Stimulated activated naive CD8-positive, alpha-beta T cell treated with anti-CD3 and anti-CD28 coated beads, Interleukin-15, Interleukin-2, amounts not matched to agents 100 ng/mL and 50 ng/mL, for 24 hours (primary cell): ENCODE results near the gene FPR3.
"Not testable (repeated sequence)": the region's sequence is repeated elsewhere in the genome, so short reads cannot be mapped to it uniquely, and the experiment has no call there.

Source experiments
- H3K27ac Mint-ChIP-seq: one replicate; pipeline ENCODE4 v1.8.0; 2021; ENCODE audit warnings: mild to moderate bottlenecking, mixed read lengths
- H3K27me3 Mint-ChIP-seq: one replicate; pipeline ENCODE4 v1.8.0; 2021; ENCODE audit warnings: mixed read lengths
- H3K36me3 Mint-ChIP-seq: one replicate; pipeline ENCODE4 v1.8.0; 2021; ENCODE audit warnings: low read depth, mixed read lengths
- H3K4me1 Mint-ChIP-seq: one replicate; pipeline ENCODE4 v1.8.0; 2021; ENCODE audit warnings: low read depth, mixed read lengths
- H3K4me3 Mint-ChIP-seq: one replicate; pipeline ENCODE4 v1.8.0; 2021; ENCODE audit warnings: mild to moderate bottlenecking, mixed read lengths
- H3K9me3 Mint-ChIP-seq: one replicate; pipeline ENCODE4 v1.8.0; 2021; ENCODE audit warnings: mixed read lengths

Gene FPR3

DNA sequence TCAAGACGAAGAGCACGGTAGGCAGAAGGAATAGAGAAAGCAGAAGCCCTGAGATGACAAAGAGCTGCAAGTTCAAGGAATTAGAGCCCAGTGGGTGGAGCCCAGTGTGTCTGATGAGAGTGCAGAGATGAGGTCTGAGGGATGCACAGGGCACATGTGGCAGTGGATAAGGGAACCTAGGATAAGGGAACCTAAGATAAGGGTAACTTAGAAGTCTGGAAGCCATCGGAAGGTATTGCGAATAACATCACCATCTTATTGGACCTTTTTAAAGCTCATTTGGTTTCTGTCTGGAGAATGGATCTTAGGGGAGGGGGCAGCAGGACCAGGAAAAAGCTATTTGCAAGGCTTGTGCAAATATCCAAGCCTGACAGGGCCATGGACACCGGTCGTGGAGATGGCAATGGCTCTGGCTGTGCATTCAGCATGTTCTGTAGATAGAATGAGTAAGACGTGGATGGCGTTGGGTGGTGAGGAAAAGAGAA is 1.3 kb downstream of the FPR3 start:
- no peaks in the 10 kb centered on the region for H3K36me3 Mint-ChIP-seq
- H3K4me3 Mint-ChIP-seq: no peak overlapping the region
- peaks cover 19% of the 10 kb centered on the region for H3K9me3 Mint-ChIP-seq
- no peaks in the 10 kb centered on the region for H3K4me1 Mint-ChIP-seq
- no peak overlapping the region for H3K27ac Mint-ChIP-seq
- peaks cover 10% of the 10 kb centered on the region for H3K27me3 Mint-ChIP-seq

DNA sequence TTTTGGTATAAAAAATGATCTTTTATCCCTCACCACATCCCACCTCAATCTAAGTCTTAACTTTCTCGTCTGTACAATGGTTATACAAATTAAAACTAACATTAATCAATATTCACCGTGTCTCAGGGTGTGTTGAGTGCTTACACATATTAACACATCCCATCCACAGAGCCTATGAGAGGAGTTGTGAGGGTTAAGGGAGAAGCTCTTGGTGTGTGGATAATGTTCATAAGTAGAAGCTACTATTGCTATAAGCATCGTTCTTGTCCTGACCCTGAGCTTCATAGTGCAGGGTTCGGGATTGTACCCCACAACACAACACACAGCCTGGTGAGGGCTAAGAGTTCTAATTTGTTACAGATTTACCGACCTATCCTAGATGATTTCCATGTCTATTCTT is 2.5 kb downstream of the FPR3 start:
- no peak overlapping the region for H3K4me3 Mint-ChIP-seq
- peaks cover 15% of the 10 kb centered on the region for H3K9me3 Mint-ChIP-seq
- H3K27me3 Mint-ChIP-seq: peaks cover 10% of the 10 kb centered on the region
- no peak overlapping the region for H3K27ac Mint-ChIP-seq
- no peaks in the 10 kb centered on the region for H3K4me1 Mint-ChIP-seq
- H3K36me3 Mint-ChIP-seq: no peaks in the 10 kb centered on the region

DNA sequence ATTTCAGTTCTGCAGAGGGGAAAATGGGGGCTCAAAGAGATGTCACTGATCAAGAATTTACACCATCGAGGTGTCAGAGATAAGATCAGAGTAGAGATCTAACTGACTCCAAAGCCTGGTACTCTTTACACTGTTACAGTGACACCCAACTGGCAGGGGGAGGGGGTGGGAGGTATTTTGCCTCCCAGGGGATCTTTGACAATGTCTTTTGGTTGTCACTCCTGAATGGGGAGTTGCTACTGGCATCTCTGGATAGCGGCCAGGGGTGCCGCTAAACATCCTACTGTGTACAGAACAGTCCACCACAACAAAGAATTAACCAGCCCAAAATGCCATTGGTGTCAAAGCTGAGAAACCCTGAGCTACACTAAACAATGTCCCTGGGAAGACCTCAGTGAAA is 3.1 kb downstream of the FPR3 start:
- H3K9me3 Mint-ChIP-seq: peaks cover 15% of the 10 kb centered on the region
- H3K4me3 Mint-ChIP-seq: no peak overlapping the region
- H3K4me1 Mint-ChIP-seq: no peaks in the 10 kb centered on the region
- H3K27me3 Mint-ChIP-seq: peaks cover 10% of the 10 kb centered on the region
- no peak overlapping the region for H3K27ac Mint-ChIP-seq
- H3K36me3 Mint-ChIP-seq: no peaks in the 10 kb centered on the region

DNA sequence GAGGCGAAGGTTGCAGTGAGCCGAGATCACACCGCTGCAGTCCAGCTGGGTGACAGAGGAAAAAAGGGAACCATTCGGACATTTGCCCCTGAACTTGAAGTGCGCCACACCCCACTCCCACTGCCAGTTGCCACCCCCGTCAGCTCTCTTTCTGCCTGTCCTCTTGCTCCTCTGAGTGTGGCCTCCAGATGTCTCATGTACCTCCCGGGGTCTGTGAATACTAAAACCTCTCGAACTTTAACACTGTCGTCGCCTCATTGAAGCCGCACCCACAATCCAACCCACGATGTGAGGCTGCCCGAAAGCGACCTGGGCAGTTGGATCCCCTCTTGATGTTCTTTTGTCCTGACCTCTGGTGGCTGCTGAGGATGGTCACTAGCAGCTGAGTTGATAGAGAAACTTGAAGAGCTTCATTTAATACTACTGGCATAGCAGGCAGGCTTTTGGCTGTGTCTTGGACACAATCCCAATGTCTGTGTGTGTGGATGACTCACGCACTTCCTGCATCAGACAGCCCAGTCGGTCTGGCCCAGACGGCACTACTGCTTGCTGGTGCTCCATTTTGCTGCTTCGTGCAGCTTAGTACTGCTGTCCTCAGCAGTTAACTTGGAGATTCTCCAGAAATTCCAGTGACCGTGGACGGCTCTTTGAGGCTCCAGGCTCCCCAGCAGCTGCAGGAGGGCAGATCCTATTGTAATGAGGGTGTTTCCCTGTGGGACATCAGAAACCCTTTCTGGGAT is 4.2 kb downstream of the FPR3 start:
- Mint-ChIP-seq H3K9me3 (peaks cover 11% of the 10 kb centered on the region), H3K27ac (no peak overlapping the region), H3K36me3 (no peaks in the 10 kb centered on the region), H3K27me3 (peaks cover 10% of the 10 kb centered on the region), H3K4me3 (no peak overlapping the region), H3K4me1 (no peaks in the 10 kb centered on the region)

DNA sequence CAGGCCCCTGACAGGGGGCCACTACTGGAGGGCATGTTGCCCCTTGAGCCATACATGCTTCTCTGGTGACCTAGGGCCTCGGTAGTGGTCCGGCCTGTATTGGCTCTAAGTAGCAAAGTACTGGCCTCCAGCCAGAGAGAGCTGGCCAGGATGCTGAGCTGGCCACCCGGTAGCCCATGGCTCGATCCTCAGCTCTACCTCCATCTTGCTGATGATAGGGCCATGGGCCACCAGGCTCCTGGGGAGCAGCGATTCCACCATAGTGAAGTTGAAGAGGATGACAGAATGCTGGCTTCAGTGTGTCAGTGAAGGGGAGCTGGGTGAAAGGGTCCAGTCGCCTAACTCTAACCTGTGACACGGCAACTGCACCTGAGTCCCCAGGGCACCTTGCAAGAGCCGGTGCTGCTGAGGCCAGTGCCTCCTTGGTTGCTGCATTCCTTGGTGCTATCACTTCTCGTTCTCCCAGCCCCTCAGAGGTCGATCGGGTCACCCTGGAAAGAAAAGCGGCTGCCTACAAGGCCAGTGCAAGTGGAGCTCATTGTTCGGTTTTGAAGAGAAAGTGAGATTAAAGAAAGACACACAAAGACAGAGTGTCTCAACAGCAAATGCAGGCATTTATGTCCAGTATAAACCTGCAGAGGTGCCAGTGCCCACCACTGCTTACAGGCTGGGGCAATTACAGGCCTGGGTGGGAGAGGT is 5.0 kb downstream of the FPR3 start:
- Mint-ChIP-seq H3K36me3 (no peaks in the 10 kb centered on the region), H3K9me3 (peaks cover 15% of the 10 kb centered on the region), H3K27me3 (peaks cover 6% of the 10 kb centered on the region), H3K4me3 (no peak overlapping the region), H3K4me1 (no peaks in the 10 kb centered on the region), H3K27ac (no peak overlapping the region)

GRCh38 chr19:51800473-51801244 is 5.7 kb downstream of the FPR3 start:
- H3K4me3 Mint-ChIP-seq: no peak overlapping the region
- H3K4me1 Mint-ChIP-seq: no peaks in the 10 kb centered on the region
- H3K27ac Mint-ChIP-seq: no peak overlapping the region
- peaks cover 15% of the 10 kb centered on the region for H3K9me3 Mint-ChIP-seq
- no peaks in the 10 kb centered on the region for H3K36me3 Mint-ChIP-seq
- peaks cover 4% of the 10 kb centered on the region for H3K27me3 Mint-ChIP-seq

DNA sequence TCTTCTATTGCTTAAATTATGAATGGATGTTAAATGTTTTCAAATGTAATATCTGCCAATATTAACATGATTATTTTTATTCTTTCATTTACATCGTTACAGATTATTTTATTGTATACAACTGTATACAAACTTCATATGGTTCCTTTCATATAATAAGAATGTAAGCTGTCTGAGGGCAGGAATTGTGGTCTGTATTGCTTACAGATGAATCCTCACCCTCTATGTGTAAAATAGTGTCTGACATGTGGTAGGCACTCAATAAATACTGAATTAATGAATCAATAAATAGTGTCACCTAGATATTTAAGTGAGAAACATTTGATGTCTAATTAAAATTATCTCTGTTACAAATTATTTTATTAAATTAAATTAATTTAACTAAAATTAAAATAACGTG is 7.8 kb downstream of the FPR3 start:
- H3K4me1 Mint-ChIP-seq: no peaks in the 10 kb centered on the region

DNA sequence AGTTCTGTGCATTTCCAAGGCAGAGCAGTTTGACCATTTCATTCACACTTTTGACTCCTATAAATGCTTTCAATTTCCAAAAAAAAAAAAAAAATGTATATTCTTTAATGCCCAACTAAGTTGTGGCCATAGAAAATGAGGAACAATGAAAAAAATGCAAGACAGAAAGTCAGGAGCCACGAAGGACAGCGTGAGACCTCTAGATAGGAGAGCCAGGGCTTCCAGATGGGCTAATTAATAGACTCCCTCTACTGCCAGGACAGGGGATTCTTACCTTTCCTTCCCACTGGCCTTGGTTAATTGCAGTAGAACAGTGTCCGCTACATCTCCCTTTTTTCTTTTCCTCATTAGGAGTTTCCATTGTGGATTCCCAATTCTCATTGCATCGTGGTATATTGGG is 8.6 kb downstream of the FPR3 start:
- peaks cover 3% of the 10 kb centered on the region for H3K9me3 Mint-ChIP-seq
- no peaks in the 10 kb centered on the region for H3K4me1 Mint-ChIP-seq
- no peaks in the 10 kb centered on the region for H3K36me3 Mint-ChIP-seq
- H3K27me3 Mint-ChIP-seq: no peaks in the 10 kb centered on the region
- no peak overlapping the region for H3K27ac Mint-ChIP-seq
- H3K4me3 Mint-ChIP-seq: no peak overlapping the region

More for the DNA sequence above, 7.8 kb downstream of the FPR3 start:
- Mint-ChIP-seq H3K27me3 (no peaks in the 10 kb centered on the region), H3K36me3 (no peaks in the 10 kb centered on the region), H3K4me3 (no peak overlapping the region), H3K27ac (no peak overlapping the region), H3K9me3 (peaks cover 3% of the 10 kb centered on the region)

GRCh38 chr19:51803967-51804366 is 9.0 kb downstream of the FPR3 start:
- H3K27ac Mint-ChIP-seq: no peak overlapping the region
- no peaks in the 10 kb centered on the region for H3K27me3 Mint-ChIP-seq
- H3K36me3 Mint-ChIP-seq: no peaks in the 10 kb centered on the region

GRCh38 chr19:51804789-51805188 is 9.8 kb downstream of the FPR3 start:
- not testable (repeated sequence) for H3K27me3 Mint-ChIP-seq, H3K27ac Mint-ChIP-seq, H3K9me3 Mint-ChIP-seq

More at GRCh38 chr19:51803967-51804366, 9.0 kb downstream of the FPR3 start:
- no peak overlapping the region for H3K4me3 Mint-ChIP-seq
- H3K4me1 Mint-ChIP-seq: no peaks in the 10 kb centered on the region
- peaks cover 3% of the 10 kb centered on the region for H3K9me3 Mint-ChIP-seq

DNA sequence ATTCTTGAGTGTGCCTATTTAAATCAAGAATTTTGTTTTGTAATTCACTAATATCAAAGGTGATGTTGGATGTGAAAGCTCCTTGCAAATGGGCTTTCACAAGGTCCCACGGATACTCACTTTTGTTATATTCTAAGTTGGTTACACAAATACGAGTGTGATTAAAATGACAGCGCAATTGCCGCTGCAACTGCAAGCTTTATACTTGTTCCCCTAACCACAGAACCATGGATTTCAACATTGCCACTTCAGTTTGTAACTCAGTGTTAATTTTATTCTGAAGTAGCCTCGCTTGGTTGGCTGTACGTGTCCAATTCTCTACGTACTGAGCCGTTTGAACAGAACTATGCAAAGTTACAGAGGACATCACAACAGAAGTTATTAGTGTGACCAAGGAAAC is 10.4 kb downstream of the FPR3 start:
- not testable (repeated sequence) for H3K27ac Mint-ChIP-seq, H3K4me3 Mint-ChIP-seq, H3K9me3 Mint-ChIP-seq, H3K27me3 Mint-ChIP-seq, H3K4me1 Mint-ChIP-seq, H3K36me3 Mint-ChIP-seq

More at GRCh38 chr19:51804789-51805188, 9.8 kb downstream of the FPR3 start:
- not testable (repeated sequence) for H3K4me3 Mint-ChIP-seq, H3K36me3 Mint-ChIP-seq, H3K4me1 Mint-ChIP-seq

- not testable (repeated sequence) for H3K27ac Mint-ChIP-seq
Measured at GRCh38 chr19:51806571-51806970, 11.6 kb downstream of the FPR3 start.

DNA sequence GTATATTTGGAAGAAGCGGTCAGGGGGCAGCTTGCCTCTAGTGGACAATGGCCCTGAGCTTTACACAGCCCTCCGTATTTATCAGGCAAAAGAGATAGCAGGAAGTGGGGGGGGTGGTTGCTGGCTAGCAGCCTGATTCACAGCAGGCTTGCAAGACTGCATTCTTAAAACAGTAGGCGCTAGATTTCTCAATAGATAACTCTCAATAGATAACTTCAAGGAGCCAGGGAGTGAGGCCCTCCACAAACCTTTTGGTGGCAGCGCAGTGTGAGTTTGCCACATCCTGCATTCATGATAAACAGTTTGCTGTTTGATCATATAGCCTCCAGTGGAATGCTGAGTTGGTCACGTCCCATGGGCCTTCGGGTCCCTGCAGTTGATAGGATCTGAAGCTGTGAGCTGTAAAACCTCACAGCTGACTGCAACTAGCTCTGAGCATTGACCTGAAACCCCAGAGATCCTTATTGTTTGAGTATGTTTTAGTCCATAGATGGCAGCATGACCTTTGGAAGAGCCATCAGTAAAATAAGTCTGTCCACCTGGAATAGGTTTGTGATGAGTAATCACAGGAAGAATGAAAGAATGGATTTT is 12.2 kb downstream of the FPR3 start:
- Mint-ChIP-seq H3K27ac (no peak overlapping the region), H3K9me3 (peaks cover 13% of the 10 kb centered on the region), H3K4me1 (no peaks in the 10 kb centered on the region), H3K27me3 (no peaks in the 10 kb centered on the region), H3K4me3 (no peak overlapping the region), H3K36me3 (no peaks in the 10 kb centered on the region)

More at GRCh38 chr19:51806571-51806970, 11.6 kb downstream of the FPR3 start:
- not testable (repeated sequence) for H3K4me3 Mint-ChIP-seq, H3K27me3 Mint-ChIP-seq, H3K36me3 Mint-ChIP-seq, H3K4me1 Mint-ChIP-seq
- peaks cover 13% of the 10 kb centered on the region for H3K9me3 Mint-ChIP-seq

GRCh38 chr19:51807925-51808324 is 13.0 kb downstream of the FPR3 start:
- Mint-ChIP-seq H3K4me3 (no peak overlapping the region), H3K9me3 (peaks cover 13% of the 10 kb centered on the region), H3K4me1 (no peaks in the 10 kb centered on the region), H3K27me3 (no peaks in the 10 kb centered on the region), H3K36me3 (no peaks in the 10 kb centered on the region), H3K27ac (no peak overlapping the region)
